ENCODE measurements around the gene PTPN2. TPM values are rescaled to one million over a fixed set of nuclear protein-coding genes. Genes with fewer than 3 reads are reported as not detected.

The PTPN2 gene
- total RNA-seq, 1 experiment from 2014 or later: 58.1 TPM

GRCh38 chr18:12930376-12930775 is 46.3 kb upstream of the PTPN2 start:
- Mint-ChIP-seq H3K4me1 (ENCODE audit: low read depth, unreplicated experiment) (peaks cover 9% of the 10 kb centered on the region), H3K9me3 (ENCODE audit: low read depth, unreplicated experiment) (no peaks in the 10 kb centered on the region), H3K4me3 (ENCODE audit: low read depth, unreplicated experiment) (no peak overlapping the region), H3K27ac (ENCODE audit: unreplicated experiment) (no peak overlapping the region), H3K36me3 (ENCODE audit: insufficient read depth, unreplicated experiment) (no peaks in the 10 kb centered on the region), H3K27me3 (ENCODE audit: unreplicated experiment) (peaks cover 15% of the 10 kb centered on the region)
- TF ChIP-seq CTCF (IDR thresholded peaks at IDR 0.05; ENCODE audit: unreplicated experiment): no peak
- CTCF ChIA-PET: interaction anchor here (0.6 kb wide), 1 partner anchor 365 kb away, joined by 3 read pairs; no protein-coding TSS in a partner anchor
- DNase-seq: no peak
- no TSS peak for BruUV-seq (replicated peaks)
- intact Hi-C loops (cut with micrococcal nuclease; ENCODE audit: unreplicated experiment): no loop called here

GRCh38 chr18:12929477-12930083 is 45.5 kb upstream of the PTPN2 start:
- Mint-ChIP-seq H3K27ac (ENCODE audit: unreplicated experiment) (no peak overlapping the region), H3K4me1 (ENCODE audit: low read depth, unreplicated experiment) (peaks cover 5% of the 10 kb centered on the region), H3K27me3 (ENCODE audit: unreplicated experiment) (peaks cover 15% of the 10 kb centered on the region), H3K9me3 (ENCODE audit: low read depth, unreplicated experiment) (no peaks in the 10 kb centered on the region), H3K4me3 (ENCODE audit: low read depth, unreplicated experiment) (no peak overlapping the region), H3K36me3 (ENCODE audit: insufficient read depth, unreplicated experiment) (no peaks in the 10 kb centered on the region)
- no TSS peak for BruUV-seq (replicated peaks)
- TF ChIP-seq CTCF (IDR thresholded peaks at IDR 0.05; ENCODE audit: unreplicated experiment): no peak
- intact Hi-C loops (cut with micrococcal nuclease; ENCODE audit: unreplicated experiment): no loop called here
- CTCF ChIA-PET: interaction anchor here (0.6 kb wide), 2 partner anchors 70 to 82 kb away, joined by 3 to 5 read pairs; no protein-coding TSS in a partner anchor
- no peak for DNase-seq

GRCh38 chr18:12928641-12929040 is 44.6 kb upstream of the PTPN2 start:
- Mint-ChIP-seq H3K4me1 (ENCODE audit: low read depth, unreplicated experiment) (no peaks in the 10 kb centered on the region), H3K27me3 (ENCODE audit: unreplicated experiment) (peaks cover 15% of the 10 kb centered on the region), H3K4me3 (ENCODE audit: low read depth, unreplicated experiment) (no peak overlapping the region), H3K9me3 (ENCODE audit: low read depth, unreplicated experiment) (no peaks in the 10 kb centered on the region), H3K36me3 (ENCODE audit: insufficient read depth, unreplicated experiment) (no peaks in the 10 kb centered on the region), H3K27ac (ENCODE audit: unreplicated experiment) (no peak overlapping the region)
- no TSS peak for BruUV-seq (replicated peaks)
- DNase-seq: no peak
- intact Hi-C loops (cut with micrococcal nuclease; ENCODE audit: unreplicated experiment): no loop called here
- CTCF ChIA-PET: interaction anchor here (0.8 kb wide), 1 partner anchor 223 kb away, joined by 3 read pairs; no protein-coding TSS in a partner anchor
- no peak for TF ChIP-seq CTCF (IDR thresholded peaks at IDR 0.05; ENCODE audit: unreplicated experiment)

- Mint-ChIP-seq H3K4me1 (ENCODE audit: low read depth, unreplicated experiment) (no peaks in the 10 kb centered on the region), H3K27me3 (ENCODE audit: unreplicated experiment) (peaks cover 18% of the 10 kb centered on the region), H3K9me3 (ENCODE audit: low read depth, unreplicated experiment) (no peaks in the 10 kb centered on the region), H3K36me3 (ENCODE audit: insufficient read depth, unreplicated experiment) (no peaks in the 10 kb centered on the region), H3K27ac (ENCODE audit: unreplicated experiment) (no peak overlapping the region), H3K4me3 (ENCODE audit: low read depth, unreplicated experiment) (no peak overlapping the region)
- CTCF ChIA-PET: interaction anchor here (0.8 kb wide), 1 partner anchor 224 kb away, joined by 3 read pairs; no protein-coding TSS in a partner anchor
- BruUV-seq (replicated peaks): no TSS peak
- DNase-seq: no peak
- intact Hi-C loops (cut with micrococcal nuclease; ENCODE audit: unreplicated experiment): no loop called here
- TF ChIP-seq CTCF (IDR thresholded peaks at IDR 0.05; ENCODE audit: unreplicated experiment): no peak
Observed at GRCh38 chr18:12928206-12928605, 44.2 kb upstream of the PTPN2 start.
